Chondrocyte (in vitro differentiated cells): Measurements from ENCODE around the gene LIMS1. TPM values are rescaled to one million over a fixed set of nuclear protein-coding genes. Genes with fewer than 3 reads are reported as not detected.
"Not testable (repeated sequence)": the region's sequence is repeated elsewhere in the genome, so short reads cannot be mapped to it uniquely, and the experiment has no call there.

Source experiments
- DNase-seq: peaks from one replicate; pipeline ENCODE4 v3.0.0; 2021; ENCODE audit warnings: mixed read lengths, low spot score
- H3K27ac Mint-ChIP-seq: one replicate; pipeline ENCODE4 v1.8.0; 2021; ENCODE audit warnings: mild to moderate bottlenecking, moderate library complexity, mixed read lengths; ENCODE audit not compliant: unreplicated experiment
- H3K27me3 Mint-ChIP-seq: 2 replicates; pipeline ENCODE4 v1.8.0; 2021; ENCODE audit warnings: low read depth, mixed read lengths
- H3K36me3 Mint-ChIP-seq: 2 replicates; pipeline ENCODE4 v1.8.0; 2021; ENCODE audit warnings: low read depth, mixed read lengths
- H3K4me1 Mint-ChIP-seq: 2 replicates; pipeline ENCODE4 v1.8.0; 2021; ENCODE audit warnings: low read depth, mild to moderate bottlenecking, mixed read lengths
- H3K4me3 Mint-ChIP-seq: one replicate; pipeline ENCODE4 v1.8.0; 2021; ENCODE audit warnings: mild to moderate bottlenecking, moderate library complexity, mixed read lengths; ENCODE audit not compliant: unreplicated experiment
- H3K9me3 Mint-ChIP-seq: 2 replicates; pipeline ENCODE4 v1.8.0; 2021; ENCODE audit warnings: low read depth, mixed read lengths
- CTCF ChIP-seq: fragments of 200-600 bp; sonication (generic); IDR thresholded peaks from 2 replicates; pipeline ENCODE4 v1.5.0; 2021; ENCODE audit warnings: antibody characterized with exemption, mild to moderate bottlenecking, moderate library complexity
- total RNA-seq: library from RNA; stranded (reverse); gene quantifications from 3 replicates; pipeline ENCODE4 v1.2.1, GENCODE V29; 2021

The LIMS1 gene
- total RNA-seq, 1 donor from 2014 or later: 145 TPM

- not testable (repeated sequence) for H3K27me3 Mint-ChIP-seq, H3K4me1 Mint-ChIP-seq, DNase-seq, H3K27ac Mint-ChIP-seq, H3K9me3 Mint-ChIP-seq, H3K36me3 Mint-ChIP-seq, H3K4me3 Mint-ChIP-seq
Observed at GRCh38 chr2:108670282-108670681, 136.0 kb downstream of the LIMS1 start.

DNA sequence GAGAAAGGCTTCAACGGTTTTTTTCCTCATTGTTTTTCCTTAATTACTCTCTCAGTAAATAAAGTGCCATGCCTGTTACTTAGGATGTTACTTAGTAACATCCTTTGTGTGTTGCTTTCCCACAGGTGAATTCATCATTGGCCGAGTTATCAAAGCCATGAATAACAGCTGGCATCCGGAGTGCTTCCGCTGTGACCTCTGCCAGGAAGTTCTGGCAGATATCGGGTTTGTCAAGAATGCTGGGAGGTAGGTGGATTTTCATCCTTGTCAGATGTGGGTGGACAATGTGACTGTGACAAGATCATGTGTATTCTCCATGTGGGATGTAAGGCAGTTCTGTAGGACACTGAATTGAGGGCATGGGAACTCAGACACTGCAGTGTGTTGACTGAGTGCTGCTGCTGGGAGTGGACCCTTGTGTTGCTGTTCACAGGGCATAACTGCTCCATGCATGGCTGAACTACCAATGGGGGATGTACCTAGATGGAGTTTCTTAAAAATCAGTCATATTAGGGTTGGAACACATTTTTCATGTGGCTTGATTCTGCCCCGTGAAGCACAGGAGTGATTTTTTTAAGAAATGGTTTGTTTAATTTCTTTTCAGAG lies 138.0 kb downstream of the LIMS1 start:
- not testable (repeated sequence) for H3K4me3 Mint-ChIP-seq, H3K27ac Mint-ChIP-seq, H3K27me3 Mint-ChIP-seq, DNase-seq, H3K4me1 Mint-ChIP-seq, H3K9me3 Mint-ChIP-seq
- H3K36me3 Mint-ChIP-seq: peaks cover 11% of the 10 kb centered on the region

DNA sequence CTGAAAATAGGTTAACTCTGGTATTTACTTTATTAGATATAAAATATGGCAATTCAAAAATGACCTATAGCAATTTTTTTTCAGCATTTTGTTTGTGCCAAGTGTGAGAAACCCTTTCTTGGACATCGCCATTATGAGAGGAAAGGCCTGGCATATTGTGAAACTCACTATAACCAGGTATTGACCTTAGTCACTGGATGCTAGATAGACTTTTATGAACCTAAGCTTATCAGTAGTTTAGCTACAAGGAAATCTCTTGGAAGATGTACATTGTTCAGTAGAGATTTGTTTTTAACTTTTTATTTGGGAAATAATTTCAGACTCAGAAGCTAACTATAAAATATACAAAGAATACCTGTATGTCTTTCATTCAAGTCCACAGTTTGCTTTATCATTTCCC lies 142.3 kb downstream of the LIMS1 start:
- not testable (repeated sequence) for DNase-seq, H3K9me3 Mint-ChIP-seq, H3K27me3 Mint-ChIP-seq, H3K4me3 Mint-ChIP-seq, H3K27ac Mint-ChIP-seq
- H3K4me1 Mint-ChIP-seq: peaks cover 30% of the 10 kb centered on the region
- peaks cover 13% of the 10 kb centered on the region for H3K36me3 Mint-ChIP-seq

DNA sequence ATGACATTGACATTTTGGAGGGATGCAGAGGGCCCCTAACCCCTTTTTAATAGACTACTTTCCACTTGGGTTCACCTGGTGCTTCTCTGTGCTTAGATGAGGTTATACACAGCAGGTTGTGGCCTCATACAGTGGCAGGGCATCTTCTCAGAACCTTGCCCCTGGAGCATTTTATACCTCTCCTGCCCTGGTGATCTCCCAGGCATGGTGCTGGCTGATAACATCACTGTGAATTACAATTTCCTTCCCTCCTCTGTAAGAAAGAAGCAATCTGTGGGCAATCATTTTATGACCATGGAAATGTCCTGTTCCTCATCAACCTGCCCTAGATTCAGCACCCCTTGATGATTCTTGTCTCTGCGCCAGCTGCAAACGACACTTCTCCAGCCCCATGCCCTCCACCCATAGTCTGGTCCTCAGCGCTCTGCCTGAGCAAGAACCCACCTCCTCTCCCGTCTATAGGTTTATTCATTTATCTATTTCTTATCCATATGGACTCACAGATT lies 143.0 kb downstream of the LIMS1 start:
- Mint-ChIP-seq H3K36me3 (peaks cover 16% of the 10 kb centered on the region), H3K27ac (peak overlapping the region; percentile 77), H3K4me1 (peaks cover 30% of the 10 kb centered on the region)
- H3K4me3 Mint-ChIP-seq, H3K9me3 Mint-ChIP-seq, H3K27me3 Mint-ChIP-seq, DNase-seq: not testable (repeated sequence)

- Mint-ChIP-seq H3K27ac (peak overlapping the region; percentile 75), H3K4me1 (peaks cover 30% of the 10 kb centered on the region), H3K36me3 (peaks cover 15% of the 10 kb centered on the region)
- not testable (repeated sequence) for H3K27me3 Mint-ChIP-seq, H3K4me3 Mint-ChIP-seq, H3K9me3 Mint-ChIP-seq, DNase-seq
Observed at GRCh38 chr2:108678198-108678651, 144.0 kb downstream of the LIMS1 start.

GRCh38 chr2:108680805-108681204 lies 146.5 kb downstream of the LIMS1 start:
- Mint-ChIP-seq H3K4me1 (peaks cover 30% of the 10 kb centered on the region), H3K27ac (peak overlapping the region; percentile 75)
- H3K27me3 Mint-ChIP-seq, H3K9me3 Mint-ChIP-seq, H3K36me3 Mint-ChIP-seq, DNase-seq, H3K4me3 Mint-ChIP-seq: not testable (repeated sequence)

- H3K36me3 Mint-ChIP-seq, H3K4me1 Mint-ChIP-seq, H3K27ac Mint-ChIP-seq, H3K27me3 Mint-ChIP-seq, H3K4me3 Mint-ChIP-seq, H3K9me3 Mint-ChIP-seq, DNase-seq: not testable (repeated sequence)
Observed at GRCh38 chr2:108688818-108689756, 154.8 kb downstream of the LIMS1 start.

GRCh38 chr2:108690001-108690400 lies 155.7 kb downstream of the LIMS1 start:
- not testable (repeated sequence) for H3K4me1 Mint-ChIP-seq, H3K27me3 Mint-ChIP-seq, H3K27ac Mint-ChIP-seq, H3K9me3 Mint-ChIP-seq, DNase-seq, H3K4me3 Mint-ChIP-seq, H3K36me3 Mint-ChIP-seq
- peak; percentile 55 for TF ChIP-seq CTCF
